Astrocyte (in vitro differentiated cells and primary cell): ENCODE measurements around the gene INAFM2. TPM values are rescaled to one million over a fixed set of nuclear protein-coding genes. Genes with fewer than 3 reads are reported as not detected.

Experiments used
- DNase-seq: peaks from one replicate; pipeline ENCODE4 v3.0.0-alpha.2; 2010; ENCODE audit warnings: low read depth
- FAIRE-seq: peaks from 2 replicates; lab custom pipeline; 2011; peaks lifted over from hg19 to GRCh38; lab: Jason Lieb, UNC
- H2AFZ ChIP-seq: 2 replicates; pipeline ENCODE4 v1.6.0; 2012; ENCODE audit warnings: low read depth, low read length, inconsistent platforms
- H3K27ac ChIP-seq: 2 replicates; pipeline ENCODE4 v1.5.1; 2011; ENCODE audit warnings: low read depth, low read length, inconsistent platforms
- H3K27me3 ChIP-seq: 2 replicates; pipeline ENCODE4 v1.6.0; 2011; ENCODE audit warnings: low read length, inconsistent platforms; ENCODE audit not compliant: insufficient read depth
- H3K36me3 ChIP-seq: 2 replicates; pipeline ENCODE4 v1.5.1; 2011; ENCODE audit warnings: low read length, inconsistent platforms; ENCODE audit not compliant: insufficient read depth
- H3K4me1 ChIP-seq: 2 replicates; pipeline ENCODE4 v1.5.1; 2011; ENCODE audit warnings: low read length, inconsistent platforms; ENCODE audit not compliant: insufficient read depth
- H3K4me2 ChIP-seq: 2 replicates; pipeline ENCODE4 v1.6.0; 2012; ENCODE audit warnings: low read length, inconsistent platforms
- H3K4me3 ChIP-seq: 2 replicates; pipeline ENCODE4 v1.5.1; 2011; ENCODE audit warnings: low read depth, mild to moderate bottlenecking, low read length, inconsistent platforms; ENCODE audit not compliant: insufficient read depth
- H3K79me2 ChIP-seq: 2 replicates; pipeline ENCODE4 v1.6.0; 2012; ENCODE audit warnings: mild to moderate bottlenecking, low read length, inconsistent platforms; ENCODE audit not compliant: insufficient read depth
- H3K9ac ChIP-seq: 2 replicates; pipeline ENCODE4 v1.6.0; 2012; ENCODE audit warnings: mild to moderate bottlenecking, low read length, inconsistent platforms
- H3K9me3 ChIP-seq: 2 replicates; pipeline ENCODE4 v1.5.1; 2012; ENCODE audit warnings: low read depth, mild to moderate bottlenecking, low read length, inconsistent platforms; ENCODE audit not compliant: insufficient read depth
- H4K20me1 ChIP-seq: 2 replicates; pipeline ENCODE4 v1.6.0; 2012; ENCODE audit warnings: low read length, inconsistent platforms; ENCODE audit not compliant: insufficient read depth
- H3K27ac Mint-ChIP-seq: one replicate; pipeline ENCODE4 v1.8.0; 2021; ENCODE audit warnings: mild to moderate bottlenecking, mixed read lengths; ENCODE audit not compliant: unreplicated experiment
- H3K27me3 Mint-ChIP-seq: one replicate; pipeline ENCODE4 v1.8.0; 2021; ENCODE audit warnings: low read depth, mixed read lengths; ENCODE audit not compliant: unreplicated experiment
- H3K36me3 Mint-ChIP-seq: one replicate; pipeline ENCODE4 v1.8.0; 2021; ENCODE audit warnings: low read depth, mixed read lengths; ENCODE audit not compliant: unreplicated experiment
- H3K4me1 Mint-ChIP-seq: one replicate; pipeline ENCODE4 v1.8.0; 2021; ENCODE audit warnings: low read depth, mixed read lengths; ENCODE audit not compliant: unreplicated experiment
- H3K4me3 Mint-ChIP-seq: one replicate; pipeline ENCODE4 v1.8.0; 2021; ENCODE audit warnings: mild to moderate bottlenecking, moderate library complexity, mixed read lengths; ENCODE audit not compliant: unreplicated experiment
- H3K9me3 Mint-ChIP-seq: one replicate; pipeline ENCODE4 v1.8.0; 2021; ENCODE audit warnings: mild to moderate bottlenecking, mixed read lengths; ENCODE audit not compliant: unreplicated experiment
- EZH2 ChIP-seq: IDR thresholded peaks from 2 replicates; pipeline ENCODE4 v1.6.1; 2012; ENCODE audit warnings: mild to moderate bottlenecking, low read length, inconsistent platforms; ENCODE audit not compliant: insufficient read depth
- total RNA-seq: library from RNA; stranded (reverse); gene quantifications from 2 replicates; pipeline ENCODE4 v1.2.1, GENCODE V29; 2021
- TF ChIP-seq, protein P1 (sequence below): IDR thresholded peaks from 2 replicates; pipeline ENCODE4 v1.5.1; 2011; ENCODE audit warnings: low read depth, mild to moderate bottlenecking, inconsistent platforms, low read length, moderate library complexity; ENCODE audit not compliant: insufficient read depth

The INAFM2 gene
- total RNA-seq, 1 donor from 2014 or later = 41.2 TPM

GRCh38 chr15:40369474-40369869 lies 46.0 kb downstream of the INAFM2 start:
- H3K4me1 ChIP-seq = peaks cover 4% of the 10 kb centered on the region
- H2AFZ ChIP-seq = no peak overlapping the region
- DNase-seq (no peak), FAIRE-seq (no peak)
- Mint-ChIP-seq H3K27me3 (peaks cover 37% of the 10 kb centered on the region), H3K36me3 (no peaks in the 10 kb centered on the region), H3K9me3 (peaks cover 6% of the 10 kb centered on the region), H3K27ac (no peak overlapping the region), H3K4me3 (no peak overlapping the region), H3K4me1 (peaks cover 8% of the 10 kb centered on the region)
- H3K36me3 ChIP-seq = no peaks in the 10 kb centered on the region
- TF ChIP-seq, protein P1, sequence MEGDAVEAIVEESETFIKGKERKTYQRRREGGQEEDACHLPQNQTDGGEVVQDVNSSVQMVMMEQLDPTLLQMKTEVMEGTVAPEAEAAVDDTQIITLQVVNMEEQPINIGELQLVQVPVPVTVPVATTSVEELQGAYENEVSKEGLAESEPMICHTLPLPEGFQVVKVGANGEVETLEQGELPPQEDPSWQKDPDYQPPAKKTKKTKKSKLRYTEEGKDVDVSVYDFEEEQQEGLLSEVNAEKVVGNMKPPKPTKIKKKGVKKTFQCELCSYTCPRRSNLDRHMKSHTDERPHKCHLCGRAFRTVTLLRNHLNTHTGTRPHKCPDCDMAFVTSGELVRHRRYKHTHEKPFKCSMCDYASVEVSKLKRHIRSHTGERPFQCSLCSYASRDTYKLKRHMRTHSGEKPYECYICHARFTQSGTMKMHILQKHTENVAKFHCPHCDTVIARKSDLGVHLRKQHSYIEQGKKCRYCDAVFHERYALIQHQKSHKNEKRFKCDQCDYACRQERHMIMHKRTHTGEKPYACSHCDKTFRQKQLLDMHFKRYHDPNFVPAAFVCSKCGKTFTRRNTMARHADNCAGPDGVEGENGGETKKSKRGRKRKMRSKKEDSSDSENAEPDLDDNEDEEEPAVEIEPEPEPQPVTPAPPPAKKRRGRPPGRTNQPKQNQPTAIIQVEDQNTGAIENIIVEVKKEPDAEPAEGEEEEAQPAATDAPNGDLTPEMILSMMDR = no peak
- no peak for TF ChIP-seq EZH2
- no peak overlapping the region for H3K9ac ChIP-seq
- no peaks in the 10 kb centered on the region for H4K20me1 ChIP-seq
- H3K27me3 ChIP-seq = no peaks in the 10 kb centered on the region
- no peaks in the 10 kb centered on the region for H3K79me2 ChIP-seq
- H3K4me2 ChIP-seq = no peak overlapping the region
- H3K4me3 ChIP-seq = no peak overlapping the region
- no peak overlapping the region for H3K27ac ChIP-seq
- H3K9me3 ChIP-seq = no peaks in the 10 kb centered on the region

GRCh38 chr15:40369971-40370370 lies 46.5 kb downstream of the INAFM2 start:
- H3K4me3 Mint-ChIP-seq = no peak overlapping the region
- TF ChIP-seq, protein P1 = no peak
- no peak for TF ChIP-seq EZH2
- Histone ChIP-seq H3K36me3 (no peaks in the 10 kb centered on the region), H3K4me1 (peaks cover 4% of the 10 kb centered on the region), H3K4me2 (no peak overlapping the region), H4K20me1 (no peaks in the 10 kb centered on the region), H3K9ac (no peak overlapping the region), H3K9me3 (no peaks in the 10 kb centered on the region), H3K79me2 (no peaks in the 10 kb centered on the region), H3K4me3 (no peak overlapping the region), H3K27ac (no peak overlapping the region), H2AFZ (no peak overlapping the region), H3K27me3 (no peaks in the 10 kb centered on the region)
- H3K27ac Mint-ChIP-seq = no peak overlapping the region
- H3K36me3 Mint-ChIP-seq = no peaks in the 10 kb centered on the region
- H3K9me3 Mint-ChIP-seq = peaks cover 6% of the 10 kb centered on the region
- peaks cover 8% of the 10 kb centered on the region for H3K4me1 Mint-ChIP-seq
- DNase-seq (no peak), FAIRE-seq (no peak)
- H3K27me3 Mint-ChIP-seq = peaks cover 37% of the 10 kb centered on the region

DNA sequence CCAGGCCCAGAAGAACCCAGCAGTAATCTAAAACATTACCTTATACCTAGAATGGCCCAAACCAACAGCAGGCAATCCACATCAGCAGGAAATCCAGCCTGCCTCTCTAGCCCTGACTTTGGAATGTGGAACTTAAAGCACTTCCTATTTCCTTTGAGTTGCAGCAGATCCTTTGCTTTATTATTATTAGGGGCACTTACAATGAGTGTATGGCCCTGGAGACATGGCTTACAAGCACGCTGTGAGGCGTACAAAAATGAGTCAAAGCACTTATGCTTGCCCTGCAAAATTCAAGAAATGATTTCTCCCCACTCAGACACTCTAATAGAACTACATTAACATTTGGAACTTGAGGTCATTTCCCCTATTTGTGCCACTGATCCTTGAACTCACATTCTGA lies 49.5 kb downstream of the INAFM2 start:
- H3K27ac Mint-ChIP-seq = peak overlapping the region; percentile 26
- H3K27ac ChIP-seq = no peak overlapping the region
- no peaks in the 10 kb centered on the region for H3K36me3 ChIP-seq
- peak overlapping the region; percentile 27 for H3K4me3 Mint-ChIP-seq
- H3K9ac ChIP-seq = no peak overlapping the region
- peaks cover 3% of the 10 kb centered on the region for H3K9me3 Mint-ChIP-seq
- H3K79me2 ChIP-seq = no peaks in the 10 kb centered on the region
- peaks cover 8% of the 10 kb centered on the region for H3K4me1 Mint-ChIP-seq
- peaks cover 4% of the 10 kb centered on the region for H3K4me1 ChIP-seq
- H3K27me3 ChIP-seq = no peaks in the 10 kb centered on the region
- H4K20me1 ChIP-seq = no peaks in the 10 kb centered on the region
- H3K27me3 Mint-ChIP-seq = peaks cover 22% of the 10 kb centered on the region
- no peak for FAIRE-seq
- H3K4me2 ChIP-seq = no peak overlapping the region
- DNase-seq = no peak
- H3K9me3 ChIP-seq = no peaks in the 10 kb centered on the region
- H3K4me3 ChIP-seq = no peak overlapping the region
- H2AFZ ChIP-seq = no peak overlapping the region
- TF ChIP-seq EZH2 = no peak
- TF ChIP-seq, protein P1 = no peak
- H3K36me3 Mint-ChIP-seq = no peaks in the 10 kb centered on the region

Other genes starting within 250 kb of the INAFM2 start
- gene BMF, start 214.8 kb upstream of the INAFM2 start, total RNA-seq = 31.0 and 31.8 TPM in 2 replicates
- 3.2 and 5.2 TPM in 2 replicates for gene BUB1B, start 162.6 kb upstream of the INAFM2 start, total RNA-seq
- 0.38 and 1.1 TPM in 2 replicates for gene PAK6, start 84.6 kb upstream of the INAFM2 start, total RNA-seq
- not detected in 2 replicates for gene ANKRD63, start 40.6 kb upstream of the INAFM2 start, total RNA-seq
- 1.7 and 3.7 TPM in 2 replicates for gene PLCB2, start 15.8 kb upstream of the INAFM2 start, total RNA-seq
- 9.8 and 10.1 TPM in 2 replicates for gene CCDC9B, start 17.2 kb downstream of the INAFM2 start, total RNA-seq
- not detected in 2 replicates for gene PHGR1, start 27.3 kb downstream of the INAFM2 start, total RNA-seq
- 1.5 and 3.7 TPM in 2 replicates for gene DISP2, start 34.5 kb downstream of the INAFM2 start, total RNA-seq
- gene KNSTRN, start 59.0 kb downstream of the INAFM2 start, total RNA-seq = 32.9 and 37.8 TPM in 2 replicates
- 53.6 and 55.1 TPM in 2 replicates for gene IVD, start 82.1 kb downstream of the INAFM2 start, total RNA-seq
- 30.4 and 32.2 TPM in 2 replicates for gene BAHD1, start 117.3 kb downstream of the INAFM2 start, total RNA-seq
- 25.7 and 26.4 TPM in 2 replicates for gene CHST14, start 147.3 kb downstream of the INAFM2 start, total RNA-seq
- 24.3 and 31.4 TPM in 2 replicates for gene CCDC32, start 241.3 kb downstream of the INAFM2 start, total RNA-seq
- gene RPUSD2, start 245.6 kb downstream of the INAFM2 start, total RNA-seq = 10.9 and 12.2 TPM in 2 replicates